HG02885 (cell line): ENCODE data around the gene TAAR1.
A peak's percentile ranks its signal among the peaks of the same experiment; 100 is the strongest.
"Not testable (repeated sequence)": the region's sequence is repeated elsewhere in the genome, so short reads cannot be mapped to it uniquely, and the experiment has no call there.

Source experiments
- ATAC-seq: cut with Tn5 transposase; IDR thresholded peaks from one replicate; pipeline ENCODE4 v1.9.1; 2021; ENCODE audit warnings: mild to moderate bottlenecking; ENCODE audit not compliant: unreplicated experiment, poor library complexity

The TAAR1 gene

GRCh38 chr6:132604635-132605152, 54.3 kb downstream of the TAAR1 start:
- ATAC-seq: no peak

GRCh38 chr6:132600900-132601299, 58.1 kb downstream of the TAAR1 start:
- not testable (repeated sequence) for ATAC-seq

DNA sequence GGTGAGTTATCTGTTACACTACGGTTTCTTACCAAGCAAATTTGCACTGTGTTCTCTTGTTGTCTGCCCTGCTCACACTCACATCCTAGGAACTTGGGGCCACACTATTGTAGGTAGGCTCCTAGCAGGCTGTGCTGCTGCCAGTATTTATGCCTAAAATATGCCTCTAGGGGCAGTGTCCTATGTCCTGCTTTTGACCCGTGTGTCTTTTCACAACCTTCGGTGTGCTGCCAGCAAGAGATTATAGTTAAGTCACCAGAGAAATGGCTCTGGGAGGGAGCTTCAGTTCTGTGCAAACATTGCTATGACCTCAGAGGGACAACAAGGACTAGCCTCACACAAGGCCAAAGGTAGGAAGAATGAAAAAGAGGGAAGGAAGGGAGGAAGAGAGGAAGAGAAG, 60.5 kb downstream of the TAAR1 start:
- peak; percentile 63 for ATAC-seq

- no peak for ATAC-seq
These were observed 62.8 kb downstream of the TAAR1 start for GRCh38 chr6:132596201-132596600.
